K562 (cell line): ENCODE results near the gene BCAS1. TPM values are rescaled to one million over a fixed set of nuclear protein-coding genes. Genes with fewer than 3 reads are reported as not detected.

ENCODE experiments used
- ZNF444 ChIP-seq: fragments of 250-450 bp; sonication (Bioruptor Pico); IDR thresholded peaks from 2 replicates; pipeline ENCODE4 v1.4.0; 2020; ENCODE audit warnings: mild to moderate bottlenecking, moderate library complexity
- polyA plus RNA-seq, 8 experiments: library from polyadenylated mRNA; depleted of rRNA in 4 of 8; stranded (reverse) in 5 of 8; unstranded in 3 of 8; fragments of >200 nt; fragmentation: Nextera tagmentation in 2 of 8; fragmentation: Illumina TruSeq in 1 of 8; extraction: Ambion mirVana in 2 of 8; extraction: Trizol in 1 of 8; gene quantifications; 2 replicates each; pipeline versions ENCODE4 v1.2.1 to v1.2.3, GENCODE V29; 2011 to 2014; ENCODE audit warnings: inconsistent platforms in 1 of 8, missing spikeins in 1 of 8
- total RNA-seq, 7 experiments: library from RNA; depleted of rRNA in 6 of 7; stranded (reverse); fragments of >200 nt in 6 of 7; fragmentation: Illumina TruSeq in 2 of 7; extraction: Trizol in 2 of 7; gene quantifications; 2 replicates each; pipeline versions ENCODE4 v1.2.1 to v1.2.3, GENCODE V29; 2011 to 2021; ENCODE audit warnings: low replicate concordance in 1 of 7
- TF ChIP-seq, protein P1 (sequence below), 2 experiments: fragments of 450-650 bp in 1 of 2; sonication (generic) in 1 of 2; formaldehyde crosslinking in 1 of 2; IDR thresholded peaks; 2 replicates each; pipeline versions ENCODE4 v1.7.1 to v1.9.0; 2016 to 2022; ENCODE audit warnings: inconsistent platforms in 1 of 2, mild to moderate bottlenecking in 1 of 2, missing genetic modification reagents in 1 of 2

The BCAS1 gene
- total and polyA plus RNA-seq, 9 of the 15 experiments (the other 6 are each of a cell fraction or from before 2014, with no cell fraction given): 0.18 to 2.3 (median 0.93) TPM

DNA sequence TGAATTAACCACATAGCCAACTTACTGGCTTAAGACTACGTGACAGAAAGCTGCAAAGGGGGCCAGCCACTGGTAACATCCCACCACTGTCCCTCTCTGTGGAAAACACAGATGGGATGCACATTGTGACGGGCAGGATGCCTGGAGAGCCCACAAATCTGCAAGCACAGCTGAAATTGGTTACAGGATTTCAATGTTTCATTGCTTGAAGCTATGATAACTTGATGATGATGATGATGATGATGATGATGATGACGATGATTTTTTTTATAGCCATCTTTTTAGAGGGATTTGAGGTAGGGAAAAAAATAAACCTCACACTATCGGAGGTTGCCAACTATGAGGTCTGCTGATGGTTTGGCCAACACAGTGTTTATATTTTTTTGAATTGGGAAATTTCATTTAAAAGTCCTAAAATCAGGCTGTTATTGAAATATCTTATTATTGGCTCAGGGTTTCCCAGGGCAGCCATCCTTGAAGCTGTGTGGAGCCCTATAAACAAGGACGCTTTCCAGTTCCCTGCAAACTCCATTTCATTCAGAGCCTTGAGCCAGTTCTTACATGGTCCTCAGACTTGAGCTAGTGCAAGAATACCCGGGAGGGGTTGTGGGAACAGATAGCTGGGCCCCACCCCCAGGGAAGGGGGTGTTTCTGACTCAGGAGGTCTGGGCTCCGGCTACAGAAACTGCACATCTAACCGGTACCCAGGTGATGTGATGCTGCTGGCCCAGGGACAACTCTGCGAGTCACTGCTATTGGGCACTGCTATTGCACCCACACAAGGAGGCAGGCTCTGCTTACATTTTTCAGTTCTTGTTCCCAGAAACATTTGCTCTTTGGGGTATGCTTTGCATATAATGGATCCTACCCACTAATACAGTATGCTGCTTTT is 27.1 kb downstream of the BCAS1 start (continued):
- TF ChIP-seq, protein P1, sequence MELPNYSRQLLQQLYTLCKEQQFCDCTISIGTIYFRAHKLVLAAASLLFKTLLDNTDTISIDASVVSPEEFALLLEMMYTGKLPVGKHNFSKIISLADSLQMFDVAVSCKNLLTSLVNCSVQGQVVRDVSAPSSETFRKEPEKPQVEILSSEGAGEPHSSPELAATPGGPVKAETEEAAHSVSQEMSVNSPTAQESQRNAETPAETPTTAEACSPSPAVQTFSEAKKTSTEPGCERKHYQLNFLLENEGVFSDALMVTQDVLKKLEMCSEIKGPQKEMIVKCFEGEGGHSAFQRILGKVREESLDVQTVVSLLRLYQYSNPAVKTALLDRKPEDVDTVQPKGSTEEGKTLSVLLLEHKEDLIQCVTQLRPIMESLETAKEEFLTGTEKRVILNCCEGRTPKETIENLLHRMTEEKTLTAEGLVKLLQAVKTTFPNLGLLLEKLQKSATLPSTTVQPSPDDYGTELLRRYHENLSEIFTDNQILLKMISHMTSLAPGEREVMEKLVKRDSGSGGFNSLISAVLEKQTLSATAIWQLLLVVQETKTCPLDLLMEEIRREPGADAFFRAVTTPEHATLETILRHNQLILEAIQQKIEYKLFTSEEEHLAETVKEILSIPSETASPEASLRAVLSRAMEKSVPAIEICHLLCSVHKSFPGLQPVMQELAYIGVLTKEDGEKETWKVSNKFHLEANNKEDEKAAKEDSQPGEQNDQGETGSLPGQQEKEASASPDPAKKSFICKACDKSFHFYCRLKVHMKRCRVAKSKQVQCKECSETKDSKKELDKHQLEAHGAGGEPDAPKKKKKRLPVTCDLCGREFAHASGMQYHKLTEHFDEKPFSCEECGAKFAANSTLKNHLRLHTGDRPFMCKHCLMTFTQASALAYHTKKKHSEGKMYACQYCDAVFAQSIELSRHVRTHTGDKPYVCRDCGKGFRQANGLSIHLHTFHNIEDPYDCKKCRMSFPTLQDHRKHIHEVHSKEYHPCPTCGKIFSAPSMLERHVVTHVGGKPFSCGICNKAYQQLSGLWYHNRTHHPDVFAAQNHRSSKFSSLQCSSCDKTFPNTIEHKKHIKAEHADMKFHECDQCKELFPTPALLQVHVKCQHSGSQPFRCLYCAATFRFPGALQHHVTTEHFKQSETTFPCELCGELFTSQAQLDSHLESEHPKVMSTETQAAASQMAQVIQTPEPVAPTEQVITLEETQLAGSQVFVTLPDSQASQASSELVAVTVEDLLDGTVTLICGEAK (IDR thresholded peaks at IDR 0.05): no peak
- TF ChIP-seq, protein P1 (CRISPR knock-in tag; IDR thresholded peaks at IDR 0.05): no peak
- TF ChIP-seq ZNF444 (CRISPR knock-in tag): no peak
